ENCODE measurements around the gene B3GNT9.

B3GNT9 gene, protein sequence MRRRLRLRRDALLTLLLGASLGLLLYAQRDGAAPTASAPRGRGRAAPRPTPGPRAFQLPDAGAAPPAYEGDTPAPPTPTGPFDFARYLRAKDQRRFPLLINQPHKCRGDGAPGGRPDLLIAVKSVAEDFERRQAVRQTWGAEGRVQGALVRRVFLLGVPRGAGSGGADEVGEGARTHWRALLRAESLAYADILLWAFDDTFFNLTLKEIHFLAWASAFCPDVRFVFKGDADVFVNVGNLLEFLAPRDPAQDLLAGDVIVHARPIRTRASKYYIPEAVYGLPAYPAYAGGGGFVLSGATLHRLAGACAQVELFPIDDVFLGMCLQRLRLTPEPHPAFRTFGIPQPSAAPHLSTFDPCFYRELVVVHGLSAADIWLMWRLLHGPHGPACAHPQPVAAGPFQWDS

DNA sequence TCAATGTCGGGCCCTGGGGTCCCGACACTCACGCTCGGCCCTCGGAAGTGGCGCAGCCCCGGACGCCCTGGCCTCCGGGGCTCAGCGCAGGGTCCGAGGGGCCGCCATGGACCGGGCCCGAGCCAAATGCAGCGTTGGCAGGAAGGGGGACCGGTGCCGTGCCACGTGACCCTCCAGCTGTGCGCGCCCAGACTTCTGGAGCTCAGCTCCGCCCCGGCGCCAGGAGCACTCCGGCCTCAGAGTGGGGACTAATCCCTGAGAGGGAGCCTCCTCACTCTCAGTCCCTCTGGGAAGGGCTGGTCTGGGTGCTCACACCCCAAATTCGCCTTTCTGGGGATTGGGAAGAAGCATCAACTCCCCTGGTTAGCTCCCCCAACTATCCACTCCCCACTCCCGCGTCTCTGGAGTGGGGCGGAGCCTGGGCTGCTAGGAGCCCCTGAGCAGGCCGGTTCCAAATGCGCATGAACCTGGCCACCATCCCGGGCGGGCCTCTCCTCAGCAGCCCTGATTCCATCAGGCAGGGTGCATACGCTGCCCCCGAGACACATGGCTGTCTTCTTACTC, at the start of gene B3GNT9:
B3GNT9 (minus strand) TSS at position 166 of the 564 bp plus-strand sequence. CDS start 513 bp downstream, outside the sequence.
- no peak for DNase-seq (ENCODE audit: low read depth in 3 of 3)

DNA sequence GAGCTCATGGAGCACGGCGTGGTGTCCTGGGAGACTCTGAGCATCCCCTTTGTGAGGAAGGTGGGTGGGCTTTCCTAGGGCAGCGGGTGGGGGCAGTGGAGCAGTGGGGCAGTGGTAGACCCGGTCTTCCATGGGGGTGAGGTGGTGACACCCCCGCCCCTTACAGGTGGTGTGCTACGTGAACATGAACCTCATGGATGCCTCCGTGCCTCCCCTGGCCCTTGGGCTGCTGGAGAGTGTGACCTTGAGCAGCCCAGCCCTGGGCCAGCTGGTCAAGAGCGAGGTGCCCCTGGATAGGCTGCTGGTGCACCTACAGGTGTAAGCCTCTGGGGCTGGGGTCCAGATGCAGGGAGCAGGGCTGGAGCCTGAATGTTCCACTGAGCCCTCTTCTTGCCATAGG, 49.7 kb upstream of the B3GNT9 start:
- DNase-seq (ENCODE audit: low read depth in 3 of 3) = no peak

DNA sequence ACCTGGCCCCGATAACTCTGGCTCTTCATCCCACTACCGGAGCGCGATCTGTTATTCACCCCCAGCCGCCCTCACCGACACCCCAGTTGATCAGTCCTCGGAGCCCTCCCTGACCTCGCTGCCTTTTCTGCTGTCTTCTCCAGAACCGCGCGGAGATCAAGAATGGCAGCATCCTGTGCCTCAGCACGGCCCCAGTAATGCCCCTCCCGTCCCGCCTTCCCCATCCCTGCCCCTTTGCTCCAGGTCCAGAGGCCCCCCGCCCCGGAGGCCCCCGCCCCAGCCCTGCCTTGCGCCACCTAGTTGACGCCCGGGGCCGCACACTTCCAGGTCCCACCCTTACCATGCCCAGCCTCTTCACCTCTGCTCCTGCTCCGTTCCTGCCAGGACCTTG, 49.0 kb upstream of the B3GNT9 start:
- no peak for DNase-seq (ENCODE audit: low read depth in 3 of 3)

DNA sequence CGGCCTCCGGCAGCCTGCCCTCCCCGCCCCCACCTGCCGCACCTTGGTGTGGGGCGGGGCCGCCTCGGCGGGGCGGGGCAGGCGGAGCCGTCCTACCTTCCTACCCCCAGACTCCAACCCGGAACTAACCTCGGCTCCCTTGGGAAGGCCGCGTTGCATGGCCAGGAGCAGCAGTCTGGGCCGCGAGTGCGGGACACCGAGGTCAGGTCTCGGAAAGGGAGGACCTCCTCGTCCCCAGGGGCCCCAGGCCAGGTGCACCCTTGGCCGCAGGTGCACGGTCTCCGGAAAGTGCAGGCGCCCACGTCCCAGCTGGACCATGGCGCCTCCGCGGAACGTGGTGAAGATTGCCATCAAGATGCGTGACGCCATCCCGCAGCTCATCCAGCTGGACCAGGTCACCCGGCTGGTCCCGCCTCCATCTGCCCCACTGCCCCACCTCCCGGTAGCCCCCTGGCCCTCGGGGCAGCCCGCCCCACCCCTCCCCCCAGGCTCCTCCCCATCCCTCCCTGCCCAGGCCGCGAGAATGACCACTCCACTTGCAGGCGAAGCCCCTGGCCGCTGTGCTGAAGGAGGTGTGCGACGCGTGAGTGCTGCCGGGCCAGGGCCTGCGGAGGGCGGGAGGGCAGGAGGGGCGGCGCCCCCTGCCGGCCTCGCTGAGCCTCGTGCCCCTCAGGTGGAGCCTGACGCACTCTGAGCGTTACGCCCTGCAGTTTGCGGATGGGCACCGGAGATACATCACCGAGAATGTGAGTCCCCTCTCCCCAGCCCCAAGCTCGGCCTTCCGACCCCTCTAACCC, 48.4 kb upstream of the B3GNT9 start, which contains the start of gene ELMO3:
ELMO3 (plus strand) TSS at position 121 of the 797 bp plus-strand sequence; CDS start at position 317, 196 bp downstream.
- DNase-seq (ENCODE audit: low read depth in 3 of 3) = no peak

DNA sequence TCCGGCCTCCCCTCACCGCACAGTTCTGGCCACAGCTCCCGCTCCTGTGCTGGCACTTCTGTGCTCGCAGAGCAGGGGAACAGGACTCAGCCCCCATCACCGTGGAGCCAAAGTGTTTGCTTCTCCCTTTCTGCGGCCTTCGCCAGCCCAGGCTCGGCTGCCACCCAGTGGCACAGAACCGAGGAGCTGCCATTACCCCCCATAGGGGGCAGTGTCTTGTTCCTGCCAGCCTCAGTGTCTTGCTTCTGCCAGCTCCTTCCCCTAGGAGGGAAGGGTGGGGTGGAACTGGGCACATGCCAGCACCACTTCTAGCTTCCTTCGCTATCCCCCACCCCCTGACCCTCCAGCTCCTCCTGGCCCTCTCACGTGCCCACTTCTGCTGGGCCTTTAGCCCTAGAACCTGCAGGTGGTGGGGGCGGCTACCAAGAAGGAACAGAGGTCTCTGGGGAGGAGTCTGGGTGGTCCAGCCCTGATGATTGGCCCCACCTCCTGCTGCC, 47.5 kb upstream of the B3GNT9 start:
- no peak for DNase-seq (ENCODE audit: low read depth in 3 of 3)

DNA sequence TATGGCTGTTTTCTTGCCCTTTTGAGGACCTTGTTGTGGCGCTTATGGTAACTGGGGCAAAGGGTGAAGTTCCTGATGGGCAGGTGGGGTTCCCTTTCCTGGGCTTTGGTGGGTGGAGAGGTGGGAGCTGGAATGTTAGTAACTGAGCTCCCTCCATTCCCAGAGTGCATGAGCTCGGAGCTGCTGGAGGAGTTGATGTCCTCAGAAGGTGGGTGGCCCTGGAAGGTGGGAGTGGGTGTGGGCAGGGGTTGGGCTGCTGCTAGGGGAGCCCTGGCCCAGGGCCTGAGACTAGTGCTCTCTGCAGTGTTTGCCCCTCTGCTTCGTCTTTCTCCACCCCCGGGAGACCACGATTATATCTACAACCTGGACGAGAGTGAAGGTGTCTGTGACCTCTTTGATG, 46.9 kb upstream of the B3GNT9 start:
- DNase-seq (ENCODE audit: low read depth in 3 of 3) = no peak

DNA sequence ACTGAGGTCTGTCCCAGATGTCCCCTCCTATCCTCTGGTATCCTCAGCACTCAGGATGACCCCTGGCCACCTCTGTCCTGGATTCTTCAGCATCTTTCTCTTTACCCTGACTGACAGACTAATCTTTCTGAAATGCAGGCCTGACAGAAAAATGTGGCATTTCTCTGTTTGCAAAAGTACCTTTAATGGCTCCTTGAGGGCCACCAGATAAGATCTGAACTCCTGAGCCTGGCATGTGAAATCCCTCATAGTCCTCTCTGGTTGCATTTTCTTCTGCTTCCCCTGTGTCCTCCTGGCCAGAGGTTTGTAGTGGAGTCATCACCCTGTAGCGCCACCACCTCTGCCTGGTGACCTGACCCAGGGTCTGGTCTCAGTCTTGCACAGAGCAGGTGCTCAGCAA, 46.1 kb upstream of the B3GNT9 start:
- no peak for DNase-seq (ENCODE audit: low read depth in 3 of 3)

DNA sequence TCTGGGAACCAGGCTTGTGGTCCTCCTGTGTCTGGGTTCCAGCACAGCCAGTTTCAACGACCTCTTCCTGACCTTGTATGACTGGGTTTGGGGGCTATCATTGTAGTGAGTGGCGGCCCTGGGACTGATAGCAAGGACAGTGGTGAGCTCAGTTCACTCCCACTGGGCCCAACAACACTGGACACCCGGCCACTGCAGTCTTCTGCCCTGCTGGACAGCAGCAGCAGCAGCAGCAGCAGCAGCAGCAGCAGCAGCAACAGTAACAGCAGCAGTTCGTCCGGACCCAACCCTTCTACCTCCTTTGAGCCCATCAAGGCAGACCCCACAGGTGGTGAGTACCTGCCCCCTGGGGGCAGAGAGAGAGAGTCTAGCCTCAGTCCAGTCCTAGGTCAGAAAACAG, 44.9 kb upstream of the B3GNT9 start:
- no peak for DNase-seq (ENCODE audit: low read depth in 3 of 3)

DNA sequence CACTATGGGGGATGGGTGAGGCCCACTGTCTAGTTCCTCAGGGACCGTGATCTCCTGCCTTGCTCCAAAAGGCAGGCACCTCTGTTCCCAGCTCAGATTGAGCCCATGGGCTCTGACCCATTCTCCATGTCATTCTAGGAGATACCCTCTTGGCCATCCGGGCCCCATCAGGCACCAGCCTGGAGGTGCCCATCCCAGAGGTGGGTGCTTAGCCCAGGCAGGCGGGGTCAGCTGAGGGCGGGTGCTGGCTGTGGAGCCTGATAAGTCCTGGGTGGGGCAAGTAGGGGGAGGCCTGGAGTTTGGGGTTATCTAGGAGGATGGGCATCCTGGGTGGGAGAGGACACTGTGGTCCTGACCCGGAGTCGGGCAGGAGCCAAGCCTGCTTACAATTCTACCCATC, 43.5 kb upstream of the B3GNT9 start:
- DNase-seq (ENCODE audit: low read depth in 3 of 3) = no peak

DNA sequence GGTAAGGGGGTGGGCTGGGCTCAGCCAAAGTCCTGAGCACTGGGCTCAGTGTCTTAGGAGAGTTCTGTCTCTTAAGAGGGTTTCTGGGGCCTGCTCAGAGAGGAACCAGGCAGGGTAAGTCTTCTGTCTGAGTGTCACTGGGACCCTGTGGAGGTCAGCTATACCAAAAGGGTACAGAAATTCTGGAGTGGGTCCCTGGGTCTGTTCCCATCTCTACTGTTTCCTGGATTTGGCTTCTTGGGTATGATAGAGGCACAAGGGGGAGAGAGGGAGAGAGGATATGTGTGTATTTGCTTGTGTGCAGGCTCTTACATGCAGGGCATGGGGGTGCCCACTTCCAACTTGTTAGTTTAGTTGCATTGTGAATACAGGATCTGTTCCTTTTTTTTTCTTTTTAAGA, 42.7 kb upstream of the B3GNT9 start:
- DNase-seq (ENCODE audit: low read depth in 3 of 3) = no peak

DNA sequence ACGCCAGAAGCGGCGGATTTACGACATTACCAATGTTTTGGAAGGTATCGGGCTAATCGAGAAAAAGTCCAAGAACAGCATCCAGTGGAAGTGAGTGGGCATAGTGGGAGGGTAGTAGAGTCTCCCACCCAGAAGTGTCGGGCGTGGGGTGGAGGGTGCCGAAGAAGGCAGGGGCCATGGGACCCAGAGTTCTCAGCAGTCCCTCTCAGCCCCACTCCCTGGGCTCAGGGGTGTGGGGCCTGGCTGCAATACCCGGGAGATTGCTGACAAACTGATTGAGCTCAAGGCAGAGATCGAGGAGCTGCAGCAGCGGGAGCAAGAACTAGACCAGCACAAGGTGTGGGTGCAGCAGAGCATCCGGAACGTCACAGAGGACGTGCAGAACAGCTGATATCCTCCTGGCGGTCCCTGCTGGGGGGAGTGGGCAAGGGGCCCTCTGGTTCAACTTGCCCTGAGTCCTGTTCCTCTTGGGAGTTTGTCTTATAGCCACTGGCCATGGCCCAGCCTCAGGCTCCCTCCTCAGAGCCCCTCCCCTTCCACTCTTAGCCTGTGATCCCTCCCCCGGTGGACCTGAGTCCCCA, 42.1 kb upstream of the B3GNT9 start:
- no peak for DNase-seq (ENCODE audit: low read depth in 3 of 3)

DNA sequence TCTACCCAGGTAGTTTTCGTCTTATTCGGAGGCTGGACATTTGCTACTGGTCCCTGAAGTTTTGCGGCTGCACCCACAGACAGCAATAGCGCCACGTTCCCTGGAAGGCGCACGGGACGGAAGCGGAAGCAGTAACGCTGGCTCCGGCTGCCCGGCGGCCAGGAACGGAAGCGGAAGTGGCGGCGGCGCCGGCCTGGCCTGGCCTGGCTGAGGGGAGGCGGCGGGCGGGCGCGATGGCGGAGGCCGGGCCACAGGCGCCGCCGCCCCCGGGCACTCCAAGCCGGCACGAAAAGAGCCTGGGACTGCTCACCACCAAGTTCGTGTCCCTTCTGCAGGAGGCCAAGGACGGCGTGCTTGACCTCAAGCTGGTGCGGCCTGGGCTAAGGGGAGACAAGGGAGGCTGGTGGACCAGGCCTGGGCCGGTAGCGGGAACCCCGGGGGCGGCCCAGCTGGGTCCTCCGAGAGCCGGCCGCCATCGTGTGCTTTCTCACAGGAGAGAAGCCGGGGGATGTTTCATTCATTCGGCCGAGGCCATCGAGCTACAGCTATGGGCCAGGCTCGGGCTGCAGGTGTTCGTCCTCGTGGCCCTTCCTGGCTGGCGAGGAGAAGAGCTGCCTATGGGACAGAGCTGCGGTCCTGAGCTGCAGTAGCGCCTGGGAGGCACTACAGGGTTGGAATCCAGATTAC, 41.3 kb upstream of the B3GNT9 start, which contains the start of gene E2F4:
E2F4 (plus strand) TSS at position 161 of the 687 bp plus-strand sequence; CDS start at position 234, 73 bp downstream.
- peak; percentile 80 to 84 (median 81) for DNase-seq (ENCODE audit: low read depth in 3 of 3)

DNA sequence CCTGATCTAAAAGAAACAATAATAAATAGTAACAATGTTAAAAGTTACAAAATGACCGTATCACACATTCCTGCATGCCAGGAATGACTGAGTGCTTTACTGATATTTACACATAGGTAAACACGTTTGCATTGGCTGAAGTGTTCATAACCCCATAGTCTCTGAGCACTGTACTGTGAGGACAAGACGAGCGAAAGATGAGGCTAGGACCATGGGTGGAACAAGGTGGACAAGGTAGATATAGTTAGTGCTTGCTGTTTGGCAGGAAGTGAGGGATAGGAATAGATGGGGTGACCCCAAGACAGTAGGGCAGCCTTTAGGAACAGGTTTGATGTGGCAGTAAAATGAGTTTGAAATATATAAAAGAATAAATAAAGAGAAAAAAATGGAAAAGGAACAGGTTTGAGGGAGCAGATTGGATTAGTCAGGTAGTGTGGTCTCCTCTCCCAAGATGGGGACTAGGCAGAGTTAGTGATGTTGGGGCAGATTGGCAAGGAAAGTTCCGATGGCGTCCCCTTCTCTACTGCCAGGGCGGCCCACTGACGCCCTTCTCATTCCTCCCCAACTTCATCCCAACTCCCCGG, 40.7 kb upstream of the B3GNT9 start:
- no peak for DNase-seq (ENCODE audit: low read depth in 3 of 3)

DNA sequence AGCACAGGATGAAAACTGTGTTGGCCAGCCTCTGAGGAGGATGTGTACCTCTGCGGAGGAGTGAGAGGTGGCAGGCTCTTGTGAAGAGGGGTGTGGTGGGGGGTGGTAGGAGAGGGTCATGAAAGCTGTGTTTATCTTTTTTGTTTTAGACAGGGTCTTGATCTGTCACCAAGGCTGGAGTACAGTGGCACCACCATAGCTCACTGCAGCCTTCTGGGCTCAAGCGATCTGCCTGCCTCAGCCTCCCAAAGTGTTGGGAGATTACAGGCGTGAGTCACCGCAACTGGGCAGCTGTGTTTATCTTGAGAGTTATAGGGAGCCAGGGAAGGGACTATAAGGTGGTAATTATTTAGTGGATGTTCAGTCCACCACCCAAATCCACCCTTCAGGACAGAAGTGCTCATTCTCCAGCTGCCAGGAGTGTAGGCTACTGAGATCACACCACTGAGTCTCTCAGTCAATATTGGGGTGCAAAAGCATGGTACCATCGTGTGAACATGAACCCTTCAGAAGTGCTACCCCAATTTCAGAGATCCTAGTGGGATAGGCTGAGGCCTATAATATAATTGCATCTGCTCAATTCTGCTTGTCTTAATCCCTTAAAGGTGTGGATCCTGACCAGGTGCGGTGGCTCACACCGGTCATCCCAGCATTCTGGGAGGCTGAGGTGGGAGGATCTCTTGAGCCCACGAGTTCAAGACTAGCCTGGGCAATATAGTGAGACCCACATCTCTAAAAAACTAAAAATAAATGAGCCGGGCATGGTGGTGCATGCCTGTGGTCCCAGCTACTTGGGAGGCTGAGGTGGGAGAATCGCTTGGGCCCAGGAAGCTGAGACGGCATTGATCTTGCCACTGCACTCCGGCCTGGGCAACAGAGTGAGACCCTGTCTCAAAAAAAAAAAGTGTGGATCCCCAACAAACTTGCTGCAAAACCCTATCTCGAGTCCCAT, 39.9 kb upstream of the B3GNT9 start:
- no peak for DNase-seq (ENCODE audit: low read depth in 3 of 3)

DNA sequence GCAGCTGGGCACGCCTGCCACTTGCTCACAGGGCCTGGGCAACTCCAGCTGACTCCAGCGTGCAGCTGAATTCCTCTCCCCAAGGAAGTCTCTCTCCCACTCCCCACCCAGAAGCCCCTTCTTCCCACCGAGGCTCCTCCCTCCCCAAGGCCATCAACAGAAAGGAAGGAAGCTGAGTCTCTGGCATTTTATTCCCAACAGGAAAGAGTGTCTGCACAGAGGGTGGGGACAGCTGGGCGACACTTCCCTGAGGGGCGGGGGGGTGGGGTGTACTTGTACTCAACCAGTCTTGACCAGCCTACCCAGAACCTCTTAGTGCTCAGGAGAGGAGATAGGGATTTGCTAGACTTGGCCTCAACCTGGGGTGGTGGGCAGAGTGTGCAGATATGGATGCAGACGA, 39.2 kb upstream of the B3GNT9 start, which contains the start of gene EXOC3L1:
EXOC3L1 (minus strand) TSS at position 96 of the 400 bp plus-strand sequence. CDS start 460 bp downstream, outside the sequence.
- DNase-seq (ENCODE audit: low read depth in 3 of 3) = no peak

DNA sequence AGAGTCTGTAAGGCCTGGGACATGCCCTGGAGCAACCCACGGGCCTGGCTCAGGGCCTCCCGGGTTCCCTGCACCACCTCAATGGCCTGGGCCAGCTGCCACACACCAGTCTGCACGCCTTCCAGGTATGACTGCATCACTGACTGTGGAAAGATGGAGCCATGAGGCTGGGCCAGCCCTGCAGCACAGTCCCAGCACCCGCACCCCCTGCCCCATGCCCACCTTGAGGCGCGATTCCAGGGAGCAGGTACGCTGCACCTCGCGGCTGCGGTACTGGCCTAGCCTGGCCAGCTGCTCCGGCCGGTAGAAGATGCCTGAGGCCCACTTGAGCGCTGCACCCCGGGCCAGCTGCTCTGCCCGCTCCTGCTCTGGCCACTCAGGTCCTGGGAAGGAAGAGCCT, 38.0 kb upstream of the B3GNT9 start:
- DNase-seq (ENCODE audit: low read depth in 3 of 3) = no peak

DNA sequence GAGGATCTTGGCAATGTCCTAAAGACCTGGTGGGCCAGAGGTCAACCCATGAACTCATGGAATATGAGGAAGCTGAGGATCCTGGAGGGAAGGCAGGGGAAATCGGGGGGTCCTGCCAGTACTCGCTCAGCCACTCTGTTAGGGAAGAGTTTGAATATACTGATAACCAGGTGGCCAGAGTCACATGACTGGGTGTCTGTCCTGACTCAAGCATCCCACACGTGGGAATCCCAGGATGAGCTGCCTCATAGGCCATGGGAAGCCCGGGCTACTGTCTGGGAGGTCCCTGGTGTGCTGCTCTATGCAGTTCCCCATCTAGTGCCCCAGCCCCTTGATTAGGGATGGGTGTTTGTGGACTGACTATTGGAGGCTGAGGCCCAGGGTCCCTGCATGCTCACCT, 37.5 kb upstream of the B3GNT9 start:
- no peak for DNase-seq (ENCODE audit: low read depth in 3 of 3)

DNA sequence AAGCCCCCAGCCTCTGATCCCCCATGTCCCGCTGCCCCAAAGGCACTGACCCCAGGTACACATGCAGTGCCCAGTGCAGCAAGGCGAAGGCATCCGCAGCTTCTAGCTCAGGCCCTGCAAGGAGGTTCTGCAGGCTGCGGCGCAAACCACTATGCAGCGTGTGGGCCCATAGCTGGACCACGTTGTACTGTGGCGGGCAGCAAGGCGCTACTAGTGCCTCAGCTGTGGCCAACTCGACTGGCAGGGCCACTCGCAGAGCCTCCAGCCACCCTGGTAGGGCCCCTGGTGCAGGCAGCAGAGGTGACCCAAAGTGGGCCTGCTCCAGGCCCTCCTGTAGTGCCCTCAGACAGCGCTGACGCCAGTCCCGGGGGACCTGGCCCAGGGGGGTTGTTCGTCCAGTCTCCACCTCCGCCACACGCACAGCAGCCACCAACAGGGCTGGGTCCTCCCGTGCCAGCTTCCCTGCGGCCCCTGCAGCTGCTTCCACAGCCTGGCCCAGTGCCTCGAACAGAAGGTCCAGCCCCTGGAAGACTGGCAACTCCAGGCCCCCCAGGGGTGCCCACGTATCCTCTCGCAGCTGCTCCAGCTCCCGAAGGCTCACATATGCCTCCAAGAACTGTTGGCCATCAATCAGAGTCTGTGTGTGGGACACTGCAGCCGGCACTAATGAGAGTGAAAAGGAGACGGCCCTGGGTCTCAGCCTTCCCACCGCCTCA, 36.5 kb upstream of the B3GNT9 start:
- no peak for DNase-seq (ENCODE audit: low read depth in 3 of 3)

DNA sequence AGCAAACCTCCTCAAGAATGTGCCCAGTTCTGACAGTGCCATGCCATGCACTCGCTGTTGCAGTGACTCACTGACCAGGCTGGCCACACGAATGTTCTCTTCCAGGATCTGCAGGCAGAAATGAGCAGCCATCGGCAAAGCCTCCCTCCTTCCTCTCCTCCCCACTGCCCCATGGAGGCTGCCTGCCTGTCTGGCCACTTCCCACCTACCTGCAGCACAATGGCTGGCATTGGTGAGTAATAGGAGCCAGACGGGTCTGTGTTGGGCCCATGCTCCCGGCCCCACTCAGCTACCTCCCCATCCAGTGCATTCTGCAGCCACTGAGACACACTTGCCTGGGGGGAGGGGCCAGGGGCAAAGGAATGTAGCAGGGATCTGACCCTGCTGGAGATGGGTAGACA, 35.8 kb upstream of the B3GNT9 start:
- no peak for DNase-seq (ENCODE audit: low read depth in 3 of 3)

All from stimulated activated CD4-positive, alpha-beta T cell treated with anti-CD3 and anti-CD28 coated beads, TNF-alpha, amount 100 ng/mL, for 48 hours (primary cell).